Motor neuron (in vitro differentiated cells): Measurements from ENCODE around the gene CD69. TPM values are rescaled to one million over a fixed set of nuclear protein-coding genes. Genes with fewer than 3 reads are reported as not detected.

ENCODE experiments used
- total RNA-seq, 8 experiments: library from RNA; unstranded; fragments of 300-600 nt; gene quantifications; 2 replicates each; pipeline versions ENCODE4 v1.2.3 to v1.2.4, GENCODE V29; 2022

CD69 gene
- total RNA-seq, 8 experiments from 2014 or later: 0.20 to 1.4 (median 0.86) TPM; not detected in 2

Other genes starting within 250 kb of the CD69 start
- gene KLRB1, start 153.0 kb downstream of the CD69 start, total RNA-seq: under 1 TPM in 4 of 8 experiments, not detected in 4; 0.18 to 0.36 (median 0.31) TPM
- 10 to 100 TPM in 2 of 8 experiments, 1 to 10 TPM in 6; 1.8 to 22.5 (median 2.8) TPM for gene CLEC2D, start 91.2 kb downstream of the CD69 start, total RNA-seq
- gene CLECL1, start 27.8 kb downstream of the CD69 start, total RNA-seq: 1 to 10 TPM in 1 of 8 experiments, under 1 TPM in 4, not detected in 3; 0.27 to 2.1 (median 0.91) TPM
- gene KLRF1, start 66.6 kb upstream of the CD69 start, total RNA-seq: 1 to 10 TPM in 2 of 8 experiments, under 1 TPM in 3, not detected in 3; 0.11 to 3.5 (median 0.38) TPM
- gene CLEC2B, start 108.5 kb upstream of the CD69 start, total RNA-seq: 10 to 100 TPM in 3 of 8 experiments, 1 to 10 TPM in 1, under 1 TPM in 2, not detected in 2; 0.05 to 91.0 (median 22.7) TPM
- not detected for gene KLRF2, start 120.6 kb upstream of the CD69 start, total RNA-seq
- gene CLEC2A, start 171.5 kb upstream of the CD69 start, total RNA-seq: 10 to 100 TPM in 1 of 8 experiments, under 1 TPM in 2, not detected in 5; 0.38 to 36.7 (median 0.85) TPM
- gene CLEC12A, start 210.5 kb upstream of the CD69 start, total RNA-seq: under 1 TPM in 3 of 8 experiments, not detected in 5; 0.20 to 0.71 (median 0.37) TPM
- gene CLEC1B, start 238.2 kb upstream of the CD69 start, total RNA-seq: under 1 TPM in 1 of 8 experiments, not detected in 7; 0.31 TPM
- under 1 TPM in 4 of 8 experiments, not detected in 4; 0.05 to 0.28 (median 0.21) TPM for gene CLEC12B, start 249.7 kb upstream of the CD69 start, total RNA-seq